Measurements from ENCODE around the gene FBXL2.

FBXL2 gene

GRCh38 chr3:33430061-33430460 is 152.8 kb downstream of the FBXL2 start:
- TF ChIP-seq CTCF (IDR thresholded peaks at IDR 0.05; ENCODE audit: low read depth, low read length) (no peak), EZH2phosphoT487 (IDR thresholded peaks at IDR 0.05; ENCODE audit: low read depth) (no peak)
- 0 out of 2 replicates have a peak overlapping the region, but pooled peaks have one; percentile 2 for H3K4me2 ChIP-seq (ENCODE audit: low read length)
- peaks cover 99% of the 10 kb centered on the region for H3K79me2 ChIP-seq (ENCODE audit: low read length)
- H3K36me3 ChIP-seq (replicated peaks; ENCODE audit: low read depth, low read length) = peaks cover 6% of the 10 kb centered on the region
- H3K27ac ChIP-seq (ENCODE audit: low read length) = no peak overlapping the region
- H2AFZ ChIP-seq (ENCODE audit: low read depth, low read length) = no peak overlapping the region
- H3K9ac ChIP-seq (ENCODE audit: low read length) = no peak overlapping the region
- H3K9me3 ChIP-seq (ENCODE audit: insufficient read depth, low read length) = no peaks in the 10 kb centered on the region
- no peaks in the 10 kb centered on the region for H3K27me3 ChIP-seq (ENCODE audit: low read depth, low read length)
- H3K4me1 ChIP-seq (ENCODE audit: low read length) = peaks cover 34% of the 10 kb centered on the region
- H3K4me3 ChIP-seq (ENCODE audit: low read length) = no peak overlapping the region
- peaks cover 95% of the 10 kb centered on the region for H4K20me1 ChIP-seq (ENCODE audit: insufficient read depth, low read length)

- Histone ChIP-seq H3K79me2 (ENCODE audit: low read length) (peaks cover 99% of the 10 kb centered on the region), H3K9ac (ENCODE audit: low read length) (no peak overlapping the region), H4K20me1 (ENCODE audit: insufficient read depth, low read length) (peaks cover 95% of the 10 kb centered on the region), H3K36me3 (replicated peaks; ENCODE audit: low read depth, low read length) (peaks cover under 1% of the 10 kb centered on the region), H3K9me3 (ENCODE audit: insufficient read depth, low read length) (no peaks in the 10 kb centered on the region), H3K27me3 (ENCODE audit: low read depth, low read length) (no peaks in the 10 kb centered on the region), H3K4me3 (ENCODE audit: low read length) (no peak overlapping the region), H3K27ac (ENCODE audit: low read length) (no peak overlapping the region), H3K4me1 (ENCODE audit: low read length) (peaks cover 36% of the 10 kb centered on the region), H2AFZ (ENCODE audit: low read depth, low read length) (no peak overlapping the region), H3K4me2 (ENCODE audit: low read length) (no peak overlapping the region)
- TF ChIP-seq CTCF (IDR thresholded peaks at IDR 0.05; ENCODE audit: low read depth, low read length) (no peak), EZH2phosphoT487 (IDR thresholded peaks at IDR 0.05; ENCODE audit: low read depth) (no peak)
Measured at GRCh38 chr3:33430571-33430970, 153.3 kb downstream of the FBXL2 start.

GRCh38 chr3:33433843-33434242 is 156.6 kb downstream of the FBXL2 start:
- Histone ChIP-seq H3K36me3 (replicated peaks; ENCODE audit: low read depth, low read length) (no peaks in the 10 kb centered on the region), H2AFZ (ENCODE audit: low read depth, low read length) (no peak overlapping the region), H4K20me1 (ENCODE audit: insufficient read depth, low read length) (peaks cover 96% of the 10 kb centered on the region), H3K27me3 (ENCODE audit: low read depth, low read length) (no peaks in the 10 kb centered on the region), H3K9me3 (ENCODE audit: insufficient read depth, low read length) (no peaks in the 10 kb centered on the region), H3K4me2 (ENCODE audit: low read length) (no peak overlapping the region), H3K79me2 (ENCODE audit: low read length) (peaks cover 100% of the 10 kb centered on the region), H3K9ac (ENCODE audit: low read length) (no peak overlapping the region), H3K4me3 (ENCODE audit: low read length) (no peak overlapping the region), H3K4me1 (ENCODE audit: low read length) (peaks cover 62% of the 10 kb centered on the region), H3K27ac (ENCODE audit: low read length) (no peak overlapping the region)
- TF ChIP-seq EZH2phosphoT487 (IDR thresholded peaks at IDR 0.05; ENCODE audit: low read depth) (no peak), CTCF (IDR thresholded peaks at IDR 0.05; ENCODE audit: low read depth, low read length) (no peak)

All from OCI-LY3 (cell line).